ENCODE results near the gene PTTG1. TPM values are rescaled to one million over a fixed set of nuclear protein-coding genes. Genes with fewer than 3 reads are reported as not detected.

Gene PTTG1
- total RNA-seq, 1 experiment from 2014 or later, result 239 TPM

DNA sequence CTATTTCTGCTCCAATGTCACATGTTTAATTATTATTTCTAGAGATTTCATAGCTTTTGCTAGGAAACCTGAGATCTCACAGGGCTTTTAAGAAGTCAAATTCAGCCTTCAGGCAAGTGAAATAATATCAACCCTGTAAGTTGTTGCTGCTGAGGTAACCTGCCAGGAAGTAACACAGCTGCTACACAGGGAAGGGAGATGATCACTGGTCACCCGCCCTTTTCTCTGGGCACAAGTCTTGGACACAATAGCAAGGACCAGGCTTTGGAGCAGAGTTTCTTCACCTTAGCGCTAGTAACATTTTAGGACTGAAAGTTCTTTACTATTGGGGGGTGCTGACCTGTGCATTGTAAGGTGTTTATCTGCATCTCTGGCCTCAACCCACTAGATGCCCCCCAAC lies 50.1 kb downstream of the PTTG1 start (continued):
- TF ChIP-seq ZNF281 (CRISPR knock-in tag; IDR thresholded peaks at IDR 0.05) (no peak), CREB1 (CRISPR knock-in tag; IDR thresholded peaks at IDR 0.05) (no peak), ESRRA (CRISPR knock-in tag; IDR thresholded peaks at IDR 0.05; ENCODE audit: borderline replicate concordance) (no peak), ZNF671 (CRISPR knock-in tag; IDR thresholded peaks at IDR 0.05) (no peak), MXD4 (CRISPR knock-in tag; IDR thresholded peaks at IDR 0.05; ENCODE audit: borderline replicate concordance) (no peak), NR2C2 (CRISPR knock-in tag; IDR thresholded peaks at IDR 0.05) (no peak), FOXP1 (CRISPR knock-in tag; IDR thresholded peaks at IDR 0.05; ENCODE audit: borderline replicate concordance) (no peak), ZNF396 (CRISPR knock-in tag; IDR thresholded peaks at IDR 0.05; ENCODE audit: borderline replicate concordance) (no peak)
- TF ChIP-seq, protein P1, sequence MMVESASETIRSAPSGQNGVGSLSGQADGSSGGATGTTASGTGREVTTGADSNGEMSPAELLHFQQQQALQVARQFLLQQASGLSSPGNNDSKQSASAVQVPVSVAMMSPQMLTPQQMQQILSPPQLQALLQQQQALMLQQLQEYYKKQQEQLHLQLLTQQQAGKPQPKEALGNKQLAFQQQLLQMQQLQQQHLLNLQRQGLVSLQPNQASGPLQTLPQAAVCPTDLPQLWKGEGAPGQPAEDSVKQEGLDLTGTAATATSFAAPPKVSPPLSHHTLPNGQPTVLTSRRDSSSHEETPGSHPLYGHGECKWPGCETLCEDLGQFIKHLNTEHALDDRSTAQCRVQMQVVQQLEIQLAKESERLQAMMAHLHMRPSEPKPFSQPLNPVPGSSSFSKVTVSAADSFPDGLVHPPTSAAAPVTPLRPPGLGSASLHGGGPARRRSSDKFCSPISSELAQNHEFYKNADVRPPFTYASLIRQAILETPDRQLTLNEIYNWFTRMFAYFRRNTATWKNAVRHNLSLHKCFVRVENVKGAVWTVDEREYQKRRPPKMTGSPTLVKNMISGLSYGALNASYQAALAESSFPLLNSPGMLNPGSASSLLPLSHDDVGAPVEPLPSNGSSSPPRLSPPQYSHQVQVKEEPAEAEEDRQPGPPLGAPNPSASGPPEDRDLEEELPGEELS (CRISPR knock-in tag; IDR thresholded peaks at IDR 0.05), result no peak
- TF ChIP-seq, protein P2, sequence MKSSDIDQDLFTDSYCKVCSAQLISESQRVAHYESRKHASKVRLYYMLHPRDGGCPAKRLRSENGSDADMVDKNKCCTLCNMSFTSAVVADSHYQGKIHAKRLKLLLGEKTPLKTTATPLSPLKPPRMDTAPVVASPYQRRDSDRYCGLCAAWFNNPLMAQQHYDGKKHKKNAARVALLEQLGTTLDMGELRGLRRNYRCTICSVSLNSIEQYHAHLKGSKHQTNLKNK (CRISPR knock-in tag; IDR thresholded peaks at IDR 0.05), result no peak

DNA sequence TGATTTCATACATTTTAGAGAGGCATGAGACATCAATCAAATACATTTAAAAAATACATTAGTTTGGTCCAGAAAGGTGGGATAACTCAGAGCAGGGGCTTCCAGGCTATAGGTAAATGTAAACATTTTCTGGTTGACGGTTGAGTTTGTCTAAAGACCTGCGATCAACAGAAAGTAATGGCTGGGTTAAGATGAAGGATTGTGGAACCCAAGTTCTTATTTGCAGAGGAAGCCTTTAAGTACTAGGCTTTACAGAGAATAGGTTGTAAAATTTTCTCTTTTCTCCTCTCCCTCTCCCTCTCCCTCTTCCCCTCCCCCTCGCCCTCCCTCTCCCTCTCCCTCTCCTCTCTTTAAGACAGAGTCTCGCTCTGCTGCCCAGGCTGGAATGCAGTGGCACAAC lies 50.8 kb downstream of the PTTG1 start:
- POLR2A ChIA-PET, result no interaction called here
- Mint-ChIP-seq H3K27me3 (ENCODE audit: low read depth) (no peaks in the 10 kb centered on the region; the same call in 1 of the 2 replicates), H3K4me3 (no peak overlapping the region), H3K9me3 (no peaks in the 10 kb centered on the region), H3K36me3 (no peaks in the 10 kb centered on the region), H3K27ac (no peak overlapping the region), H3K4me1 (peaks cover 63% of the 10 kb centered on the region)
- DNase-seq (ENCODE audit: low spot score) (no peak), ATAC-seq (no peak)
- CTCF ChIA-PET, result interaction anchor here (1.1 kb wide), 1 partner anchor 34 kb away, joined by 7 read pairs; no protein-coding TSS in a partner anchor
- no peak for TF ChIP-seq ZNF396 (CRISPR knock-in tag; IDR thresholded peaks at IDR 0.05; ENCODE audit: borderline replicate concordance)
- no peak for TF ChIP-seq ZNF263 (CRISPR knock-in tag; IDR thresholded peaks at IDR 0.05; ENCODE audit: low read depth)
- TF ChIP-seq CDX4 (CRISPR knock-in tag; IDR thresholded peaks at IDR 0.05; ENCODE audit: borderline replicate concordance), result no peak
- no peak for TF ChIP-seq STAT6 (CRISPR knock-in tag; conservative IDR thresholded peaks at IDR 0.05; ENCODE audit: low read depth)
- no peak for TF ChIP-seq NFE2L1 (CRISPR knock-in tag; IDR thresholded peaks at IDR 0.05)
- no peak for TF ChIP-seq GRHL2 (CRISPR knock-in tag; IDR thresholded peaks at IDR 0.05; ENCODE audit: insufficient replicate concordance, severe bottlenecking)
- TF ChIP-seq SMAD3 (CRISPR knock-in tag; IDR thresholded peaks at IDR 0.05; ENCODE audit: borderline replicate concordance), result no peak
- TF ChIP-seq, protein P3, sequence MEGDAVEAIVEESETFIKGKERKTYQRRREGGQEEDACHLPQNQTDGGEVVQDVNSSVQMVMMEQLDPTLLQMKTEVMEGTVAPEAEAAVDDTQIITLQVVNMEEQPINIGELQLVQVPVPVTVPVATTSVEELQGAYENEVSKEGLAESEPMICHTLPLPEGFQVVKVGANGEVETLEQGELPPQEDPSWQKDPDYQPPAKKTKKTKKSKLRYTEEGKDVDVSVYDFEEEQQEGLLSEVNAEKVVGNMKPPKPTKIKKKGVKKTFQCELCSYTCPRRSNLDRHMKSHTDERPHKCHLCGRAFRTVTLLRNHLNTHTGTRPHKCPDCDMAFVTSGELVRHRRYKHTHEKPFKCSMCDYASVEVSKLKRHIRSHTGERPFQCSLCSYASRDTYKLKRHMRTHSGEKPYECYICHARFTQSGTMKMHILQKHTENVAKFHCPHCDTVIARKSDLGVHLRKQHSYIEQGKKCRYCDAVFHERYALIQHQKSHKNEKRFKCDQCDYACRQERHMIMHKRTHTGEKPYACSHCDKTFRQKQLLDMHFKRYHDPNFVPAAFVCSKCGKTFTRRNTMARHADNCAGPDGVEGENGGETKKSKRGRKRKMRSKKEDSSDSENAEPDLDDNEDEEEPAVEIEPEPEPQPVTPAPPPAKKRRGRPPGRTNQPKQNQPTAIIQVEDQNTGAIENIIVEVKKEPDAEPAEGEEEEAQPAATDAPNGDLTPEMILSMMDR (IDR thresholded peaks at IDR 0.05), result no peak

Measured in WTC11 (cell line).